ENCODE results near the gene WDR12.
"Not testable (repeated sequence)": the region's sequence is repeated elsewhere in the genome, so short reads cannot be mapped to it uniquely, and the experiment has no call there.

Gene WDR12

GRCh38 chr2:202883987-202884675 is 27.3 kb downstream of the WDR12 start:
- DNase-seq (ENCODE audit: low spot score) = no peak

- no peak for DNase-seq (ENCODE audit: low spot score)
Observed at GRCh38 chr2:202881570-202881969, 29.9 kb downstream of the WDR12 start.

DNA sequence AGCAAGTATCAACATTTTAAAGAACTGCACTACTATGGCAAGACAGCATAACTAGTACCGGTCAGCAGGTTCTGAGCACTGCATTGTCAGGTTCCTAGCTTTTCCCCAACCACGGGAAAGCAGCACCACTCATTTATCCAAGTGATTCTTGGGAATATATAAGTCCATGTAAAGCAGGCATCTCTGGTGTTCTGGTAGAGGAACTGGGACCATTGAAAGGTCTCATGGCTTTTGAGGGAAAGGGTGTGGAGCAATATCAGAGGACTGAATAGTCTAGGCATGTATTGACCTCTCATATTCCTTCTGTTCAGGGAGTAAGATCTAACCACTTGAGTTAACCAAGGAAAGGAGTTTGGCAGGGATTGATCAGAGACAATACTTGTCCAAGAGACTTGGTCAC is 33.8 kb downstream of the WDR12 start:
- DNase-seq (ENCODE audit: low spot score) = no peak

GRCh38 chr2:202871300-202872141 is 40.0 kb downstream of the WDR12 start, which contains the start of gene ICA1L:
ICA1L (minus strand) TSS chr2:202871766; CDS start chr2:202829009, 42,757 bp downstream.
- peak; percentile 54 for DNase-seq (ENCODE audit: low spot score)

DNA sequence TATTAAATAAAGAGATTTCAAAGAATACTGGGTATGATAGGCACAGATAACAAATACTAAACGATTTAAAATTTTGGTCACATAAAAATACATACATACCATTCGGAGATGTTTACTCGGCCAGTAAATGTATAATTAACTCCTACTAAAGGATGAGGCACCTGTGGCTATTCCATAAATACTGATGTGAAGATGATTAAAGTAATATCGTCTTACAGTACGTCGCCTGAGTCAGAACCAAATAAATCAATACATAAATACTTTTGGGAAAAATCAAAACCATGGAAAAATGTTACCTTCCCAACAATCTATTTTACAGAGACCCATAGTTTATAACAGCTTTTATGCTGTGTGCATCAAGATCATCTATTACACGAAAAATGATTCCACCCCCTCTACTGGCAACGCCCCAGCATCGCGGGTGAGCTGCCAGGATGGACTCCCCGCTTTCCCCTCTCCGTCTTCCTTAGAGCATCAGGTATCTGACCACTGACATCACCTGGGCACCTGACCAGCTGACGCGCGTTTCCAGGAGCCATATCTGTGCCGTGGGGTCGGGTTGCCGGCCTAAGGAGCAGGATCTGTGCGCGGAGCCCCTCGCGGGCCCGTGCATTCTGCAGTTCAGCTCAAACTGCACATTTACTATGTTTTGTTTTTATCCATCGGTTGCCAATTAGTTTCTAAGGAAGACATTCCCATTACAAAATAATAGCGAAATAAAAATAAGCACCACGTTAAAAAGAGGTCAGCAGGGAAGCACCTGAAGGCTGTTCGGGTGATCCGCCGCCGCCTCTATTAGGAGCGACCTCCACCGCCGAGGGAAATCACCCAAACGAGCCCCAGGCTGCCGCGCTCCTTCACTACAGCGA is 40.8 kb downstream of the WDR12 start:
- peak; percentile 82 for DNase-seq (ENCODE audit: low spot score)

- no peak for DNase-seq (ENCODE audit: low spot score)
Observed at GRCh38 chr2:202861987-202862386, 49.5 kb downstream of the WDR12 start.

DNA sequence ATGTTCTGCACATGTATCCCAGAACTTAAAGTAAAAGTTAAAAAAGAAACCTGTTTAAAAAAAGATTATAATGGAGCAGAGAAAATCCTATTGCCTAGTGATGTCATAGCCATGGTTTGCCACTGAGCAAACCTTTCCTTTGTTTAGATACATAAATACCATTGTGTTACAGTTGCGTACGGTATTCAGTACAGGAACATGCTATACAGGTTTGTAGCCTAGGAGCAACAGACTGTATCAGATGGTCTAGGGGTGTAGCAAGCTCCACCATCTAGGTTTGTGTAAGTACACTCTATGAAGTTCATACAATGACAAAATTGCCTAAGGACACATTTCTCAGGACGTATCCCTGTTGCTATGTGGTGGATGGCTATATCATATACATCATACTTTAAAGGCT is 52.9 kb downstream of the WDR12 start:
- DNase-seq (ENCODE audit: low spot score) = no peak

- DNase-seq (ENCODE audit: low spot score) = not testable (repeated sequence)
Observed at GRCh38 chr2:202849343-202849742, 62.1 kb downstream of the WDR12 start.

GRCh38 chr2:202848813-202849212 is 62.7 kb downstream of the WDR12 start:
- no peak for DNase-seq (ENCODE audit: low spot score)

GRCh38 chr2:202847693-202848524 is 63.6 kb downstream of the WDR12 start:
- no peak for DNase-seq (ENCODE audit: low spot score)

DNA sequence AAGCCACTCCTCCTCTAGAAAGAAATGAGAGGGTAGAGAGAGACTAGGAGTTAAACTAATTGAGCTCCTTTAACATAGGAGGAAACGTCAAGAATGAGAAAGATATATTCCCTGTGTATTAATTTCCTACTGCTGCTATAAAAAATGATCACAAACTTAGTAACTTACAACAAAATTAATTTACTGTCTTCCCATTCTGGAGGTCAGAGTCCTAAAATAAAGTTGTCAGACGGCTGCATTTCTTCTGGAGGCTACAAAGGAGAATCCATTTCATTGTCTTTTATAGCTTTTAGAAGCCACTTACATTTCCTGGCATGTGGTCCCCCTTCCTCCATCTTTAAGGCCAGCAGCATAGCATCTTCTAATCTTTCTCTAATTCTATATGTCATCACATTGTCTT is 66.8 kb downstream of the WDR12 start:
- no peak for DNase-seq (ENCODE audit: low spot score)

- no peak for DNase-seq (ENCODE audit: low spot score)
Observed at GRCh38 chr2:202842690-202843089, 68.8 kb downstream of the WDR12 start.

DNA sequence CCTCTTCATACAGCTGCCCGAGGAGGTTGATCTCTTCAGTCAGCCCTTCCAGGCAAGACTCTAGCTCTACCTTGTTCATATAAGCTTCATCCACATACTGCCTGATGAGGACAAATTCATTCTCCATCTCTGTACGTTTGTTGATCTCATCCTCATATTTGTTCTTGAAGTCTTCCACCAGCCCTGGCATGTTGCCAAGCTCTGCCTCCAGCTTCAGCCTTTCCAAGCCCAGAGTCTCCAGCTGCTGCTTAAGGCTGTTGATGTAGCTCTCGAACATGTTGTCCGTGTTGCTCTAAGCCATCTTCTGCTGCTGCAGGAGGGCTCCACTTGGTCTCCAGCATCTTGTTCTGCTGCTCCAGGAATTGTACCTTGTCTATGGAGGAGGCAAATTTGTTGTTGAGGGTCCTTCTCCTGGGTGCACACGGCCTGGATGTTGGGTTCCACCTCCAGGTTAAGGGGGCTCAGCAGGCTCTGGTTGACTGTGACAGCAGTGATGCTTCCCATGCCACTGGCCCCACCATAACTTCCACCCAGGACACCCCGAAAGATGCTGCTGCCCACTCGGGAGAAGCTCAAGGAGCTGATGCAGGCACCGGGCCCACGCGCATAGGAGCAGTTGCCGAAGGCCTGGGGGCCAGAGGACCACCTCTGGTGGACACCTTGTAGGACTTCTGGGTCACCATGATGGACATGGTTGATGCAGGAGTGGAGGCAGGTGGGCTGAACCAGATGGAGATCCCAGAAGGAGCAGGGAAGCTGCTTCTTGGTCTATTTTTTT is 70.2 kb downstream of the WDR12 start:
- no peak for DNase-seq (ENCODE audit: low spot score)

DNA sequence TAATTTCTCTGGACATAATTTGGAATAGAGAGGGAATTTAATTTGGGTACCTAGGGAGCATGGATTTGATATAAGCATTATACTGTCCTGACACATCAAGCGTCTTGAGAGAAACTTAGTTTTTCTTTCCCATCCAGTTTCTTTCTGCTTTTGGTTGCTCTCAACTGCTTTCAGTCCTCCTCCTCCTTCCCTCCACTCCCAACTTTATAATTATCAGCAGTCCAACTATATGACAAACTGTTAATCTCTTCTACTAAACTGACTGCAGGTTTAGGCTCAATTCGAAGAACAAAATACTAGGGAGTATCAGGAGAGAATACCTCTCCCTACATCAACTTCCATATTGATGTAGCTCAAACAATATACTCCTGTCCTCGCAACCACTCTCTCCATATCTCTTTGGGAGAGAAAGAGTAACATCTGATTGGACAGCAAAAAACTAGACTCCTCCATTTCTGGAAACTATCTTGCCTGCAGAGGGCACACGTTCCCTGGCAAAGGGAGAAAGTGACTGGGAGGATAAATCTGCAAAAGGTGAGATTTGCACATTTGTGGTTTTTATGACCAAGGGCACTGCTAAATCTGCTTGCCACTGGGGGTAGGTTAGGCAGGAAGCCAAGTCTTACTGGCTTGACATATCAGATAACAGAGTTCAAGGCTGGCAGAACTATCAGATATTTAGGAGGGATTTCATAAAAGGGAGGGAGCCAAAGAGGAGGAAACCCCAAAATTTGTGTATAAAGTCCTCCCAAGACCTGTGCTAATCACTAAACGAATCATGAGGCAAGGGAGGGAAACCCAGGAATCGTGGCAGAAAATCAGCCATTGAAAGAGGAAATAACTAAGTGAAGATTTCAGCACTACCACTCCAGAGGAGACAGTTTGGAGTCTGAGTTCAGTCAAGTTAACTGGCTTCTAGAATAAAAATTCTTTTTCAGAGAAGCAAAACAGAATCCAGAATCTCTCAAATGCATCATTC is 79.9 kb downstream of the WDR12 start:
- DNase-seq (ENCODE audit: low spot score) = peak; percentile 47

DNA sequence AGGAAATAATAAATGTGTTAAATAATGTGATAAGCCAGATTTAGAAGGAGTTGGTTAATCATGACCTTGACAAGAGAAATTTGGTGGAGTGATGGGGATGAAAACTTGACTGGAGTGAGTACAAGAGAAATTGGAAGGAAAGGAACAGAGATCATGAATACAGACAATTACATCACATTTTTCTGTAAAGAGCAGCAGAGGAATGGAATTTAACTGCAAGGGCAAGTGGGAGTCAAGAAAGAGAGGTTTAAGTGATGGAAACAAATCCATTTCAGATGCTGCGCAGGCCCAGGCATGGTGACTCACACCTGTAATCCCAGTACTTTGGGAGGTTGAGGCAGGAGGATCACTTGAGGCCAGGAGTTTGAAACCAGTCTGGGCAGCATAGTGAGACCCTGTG is 86.6 kb downstream of the WDR12 start:
- DNase-seq (ENCODE audit: low spot score) = no peak

Measured in LoVo (cell line).